Central memory CD8-positive, alpha-beta T cell (primary cell): Measurements from ENCODE around the gene DNPEP.
"Not testable (repeated sequence)": the region's sequence is repeated elsewhere in the genome, so short reads cannot be mapped to it uniquely, and the experiment has no call there.

Experiments
- ATAC-seq: fragments of 150-1000 bp; cut with Tn5 transposase; replicated peaks from 2 replicates; pipeline ENCODE4 v1.10.0; 2022; ENCODE audit warnings: mild to moderate bottlenecking, moderate FRiP score, moderate number of reproducible peaks; ENCODE audit not compliant: poor library complexity, severe bottlenecking; ENCODE audit errors: extremely low read depth
- DNase-seq, 2 donors: peaks; one replicate each; pipeline ENCODE4 v3.0.0; 2021; ENCODE audit warnings: low spot score in 2 of 2
- H3K27ac Mint-ChIP-seq: one replicate; pipeline ENCODE4 v1.8.0; 2022; ENCODE audit warnings: low read depth, mild to moderate bottlenecking, moderate library complexity, mixed read lengths
- H3K27me3 Mint-ChIP-seq: one replicate; pipeline ENCODE4 v1.8.0; 2022; ENCODE audit warnings: mixed read lengths
- H3K36me3 Mint-ChIP-seq: one replicate; pipeline ENCODE4 v1.8.0; 2022; ENCODE audit warnings: mild to moderate bottlenecking, moderate library complexity, mixed read lengths; ENCODE audit not compliant: insufficient read depth
- H3K4me1 Mint-ChIP-seq: one replicate; pipeline ENCODE4 v1.8.0; 2022; ENCODE audit warnings: mixed read lengths
- H3K4me3 Mint-ChIP-seq: one replicate; pipeline ENCODE4 v1.8.0; 2022; ENCODE audit warnings: mild to moderate bottlenecking, moderate library complexity, mixed read lengths
- H3K9me3 Mint-ChIP-seq: one replicate; pipeline ENCODE4 v1.8.0; 2022; ENCODE audit warnings: mixed read lengths

DNPEP gene

DNA sequence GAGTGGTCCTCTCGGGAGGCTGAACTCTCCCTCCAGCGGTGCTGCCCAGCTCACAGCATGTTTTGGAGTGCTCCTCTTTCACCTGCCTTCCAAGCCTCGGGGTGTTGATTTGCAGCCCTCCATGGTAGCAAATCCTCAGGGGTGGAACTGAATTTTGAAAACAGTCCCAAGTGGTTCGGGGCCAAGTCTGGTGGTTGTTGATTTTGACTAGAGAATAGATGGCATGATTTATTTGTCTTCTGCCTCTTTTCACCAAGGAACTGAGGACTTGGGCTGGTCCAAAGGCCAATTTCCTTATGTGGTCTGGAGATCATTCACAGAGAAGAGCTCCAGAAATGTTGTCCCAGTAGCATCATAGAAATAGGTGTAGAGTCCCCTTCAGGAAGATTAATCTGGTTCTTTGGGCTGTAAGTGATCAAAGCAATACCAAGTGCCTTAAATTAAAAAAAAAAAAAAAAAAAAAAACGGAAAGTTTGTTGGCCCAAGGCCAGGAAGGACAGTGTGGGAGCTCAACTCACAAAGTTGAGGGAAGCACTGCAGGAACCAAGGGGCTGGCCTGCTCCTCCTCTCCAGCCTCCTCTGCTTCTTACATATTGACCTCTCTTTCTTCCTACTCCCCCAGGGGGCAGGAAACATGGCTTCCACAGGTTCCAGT lies 28.0 kb upstream of the DNPEP start:
- DNase-seq: no peak
- H3K27me3 Mint-ChIP-seq: peaks cover 70% of the 10 kb centered on the region
- no peaks in the 10 kb centered on the region for H3K36me3 Mint-ChIP-seq
- H3K4me3 Mint-ChIP-seq: no peak overlapping the region
- ATAC-seq: no peak
- no peaks in the 10 kb centered on the region for H3K9me3 Mint-ChIP-seq
- no peaks in the 10 kb centered on the region for H3K4me1 Mint-ChIP-seq
- no peak overlapping the region for H3K27ac Mint-ChIP-seq

DNA sequence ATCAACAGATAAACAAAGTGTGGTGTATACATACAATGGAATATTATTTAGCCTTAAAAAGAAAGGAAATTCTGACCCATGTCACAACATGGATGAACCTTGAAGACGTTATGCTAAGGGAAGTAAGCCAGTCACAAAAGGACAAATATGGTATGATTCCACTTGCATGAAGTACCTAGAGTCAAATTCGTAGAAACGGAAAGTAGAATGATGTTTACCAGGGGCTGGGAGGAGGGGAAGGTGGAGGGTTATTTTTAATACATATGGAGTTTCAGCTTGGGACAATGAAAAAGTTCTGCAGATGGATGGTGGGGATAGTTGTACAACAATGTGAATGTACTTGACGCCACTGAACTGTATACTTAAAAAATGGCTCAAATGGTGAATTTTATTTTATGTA lies 27.1 kb upstream of the DNPEP start:
- no peaks in the 10 kb centered on the region for H3K36me3 Mint-ChIP-seq
- ATAC-seq (no peak), DNase-seq (no peak)
- H3K4me1 Mint-ChIP-seq: no peaks in the 10 kb centered on the region
- H3K27ac Mint-ChIP-seq: no peak overlapping the region
- H3K4me3 Mint-ChIP-seq: no peak overlapping the region
- no peaks in the 10 kb centered on the region for H3K9me3 Mint-ChIP-seq
- peaks cover 66% of the 10 kb centered on the region for H3K27me3 Mint-ChIP-seq

DNA sequence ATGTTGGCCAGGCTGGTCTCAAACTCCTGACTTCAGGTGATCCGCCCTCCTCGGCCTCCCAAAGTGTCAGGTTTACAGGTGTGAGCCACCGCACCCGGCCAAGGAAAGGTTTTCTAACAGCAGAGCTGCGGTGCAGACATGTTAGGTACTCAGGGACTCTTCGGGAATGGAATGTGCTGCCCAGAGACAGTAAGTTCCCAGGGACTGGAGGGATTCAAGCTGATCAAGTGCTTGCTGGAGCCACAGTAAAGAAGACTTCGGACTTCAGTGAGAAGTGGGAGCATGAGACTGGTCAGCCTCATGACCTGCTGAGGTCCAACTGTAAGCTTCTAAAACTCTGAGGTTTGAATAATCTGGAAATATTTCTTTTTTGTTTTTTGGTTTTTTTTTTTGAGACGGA lies 22.7 kb upstream of the DNPEP start:
- H3K27me3 Mint-ChIP-seq: peaks cover 59% of the 10 kb centered on the region
- ATAC-seq (no peak), DNase-seq (no peak)
- no peaks in the 10 kb centered on the region for H3K9me3 Mint-ChIP-seq
- no peak overlapping the region for H3K27ac Mint-ChIP-seq
- H3K4me1 Mint-ChIP-seq: no peaks in the 10 kb centered on the region
- no peaks in the 10 kb centered on the region for H3K36me3 Mint-ChIP-seq
- no peak overlapping the region for H3K4me3 Mint-ChIP-seq

DNA sequence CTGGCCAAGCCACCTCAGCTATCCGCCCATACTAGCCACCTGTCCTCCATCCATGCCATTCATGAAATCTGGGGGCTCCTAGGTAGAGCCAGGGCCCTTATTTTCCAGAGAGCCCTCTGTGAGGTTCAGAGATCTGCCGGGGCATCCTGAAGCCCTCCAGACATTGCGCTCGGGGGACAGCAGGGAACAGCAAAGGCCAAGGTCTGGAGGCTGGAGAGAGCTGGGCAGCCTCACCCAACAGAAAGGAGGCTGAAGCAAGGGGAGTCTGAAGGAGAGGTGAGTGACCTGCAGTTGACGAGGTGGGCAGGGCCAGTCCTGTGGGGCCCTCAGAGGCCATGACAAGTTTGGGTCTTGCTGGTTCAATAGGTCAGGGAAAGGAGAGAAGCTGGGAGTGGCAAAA lies 21.9 kb upstream of the DNPEP start:
- Mint-ChIP-seq H3K36me3 (no peaks in the 10 kb centered on the region), H3K9me3 (no peaks in the 10 kb centered on the region), H3K4me3 (no peak overlapping the region), H3K27me3 (peaks cover 60% of the 10 kb centered on the region), H3K4me1 (no peaks in the 10 kb centered on the region), H3K27ac (no peak overlapping the region)
- DNase-seq: no peak
- ATAC-seq: no peak

DNA sequence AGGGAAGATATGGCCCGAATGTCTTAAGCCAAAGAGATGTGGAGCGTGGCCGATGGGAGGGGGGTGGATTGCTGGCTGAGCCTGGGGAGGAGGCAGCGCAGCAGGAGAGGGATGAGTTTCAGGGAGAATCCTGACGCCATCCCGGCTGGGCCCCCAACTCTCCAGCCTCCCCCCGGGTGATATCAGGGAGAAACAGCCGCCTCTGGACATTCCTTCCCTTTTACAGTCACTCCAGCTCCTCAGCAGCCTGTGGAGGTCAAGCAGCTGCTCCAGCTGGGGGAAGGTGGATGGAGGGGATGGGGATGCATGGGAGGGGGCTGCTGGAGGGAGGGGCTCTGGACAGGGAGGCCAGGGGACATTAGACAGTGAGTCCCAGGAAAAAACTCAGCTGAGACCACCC lies 20.9 kb upstream of the DNPEP start:
- no peak overlapping the region for H3K27ac Mint-ChIP-seq
- H3K27me3 Mint-ChIP-seq: peaks cover 65% of the 10 kb centered on the region
- ATAC-seq: no peak
- no peak for DNase-seq
- no peaks in the 10 kb centered on the region for H3K4me1 Mint-ChIP-seq
- no peak overlapping the region for H3K4me3 Mint-ChIP-seq
- no peaks in the 10 kb centered on the region for H3K36me3 Mint-ChIP-seq
- H3K9me3 Mint-ChIP-seq: no peaks in the 10 kb centered on the region

DNA sequence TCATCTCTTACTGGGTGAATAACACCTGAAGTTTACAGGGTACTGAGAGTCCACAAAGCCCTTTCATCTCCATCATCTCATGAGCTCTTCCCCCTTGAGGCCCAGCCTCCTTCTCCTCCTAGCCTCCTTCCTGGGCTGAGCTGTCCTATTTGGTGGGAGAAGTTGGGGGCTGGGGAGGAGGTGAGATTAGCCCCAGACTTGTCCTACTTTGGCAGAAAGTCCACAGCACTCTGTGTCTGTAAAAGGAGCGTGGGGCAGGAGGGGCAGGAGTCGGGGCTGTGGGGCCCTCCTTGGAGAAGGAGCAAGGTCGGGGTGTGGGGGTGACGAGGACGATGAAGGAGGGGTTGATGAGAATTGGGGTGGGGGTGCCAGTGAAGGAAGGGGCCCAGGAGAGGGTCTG lies 20.5 kb upstream of the DNPEP start:
- ATAC-seq (no peak), DNase-seq (no peak)
- no peaks in the 10 kb centered on the region for H3K9me3 Mint-ChIP-seq
- H3K36me3 Mint-ChIP-seq: no peaks in the 10 kb centered on the region
- no peak overlapping the region for H3K4me3 Mint-ChIP-seq
- no peak overlapping the region for H3K27ac Mint-ChIP-seq
- peaks cover 64% of the 10 kb centered on the region for H3K27me3 Mint-ChIP-seq
- no peaks in the 10 kb centered on the region for H3K4me1 Mint-ChIP-seq

DNA sequence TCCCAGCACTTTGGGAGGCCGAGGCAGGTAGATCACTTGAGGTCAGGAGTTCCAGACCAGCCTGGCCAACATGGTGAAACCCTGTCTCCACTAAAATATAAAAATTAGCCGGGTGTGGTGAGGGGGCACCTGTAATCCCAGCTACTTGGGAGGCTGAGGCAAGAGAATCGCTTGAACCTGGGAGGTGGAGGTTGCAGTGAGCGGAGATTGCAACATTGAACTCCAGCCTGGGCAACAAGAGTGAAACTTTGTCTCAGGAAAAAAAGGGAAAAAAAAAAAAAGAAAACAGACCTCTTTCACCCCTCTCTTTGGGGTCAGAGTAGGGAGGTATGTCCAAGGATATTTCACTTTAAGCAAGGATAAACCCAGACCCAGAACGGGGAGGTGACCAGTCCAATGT lies 19.6 kb upstream of the DNPEP start:
- H3K27ac Mint-ChIP-seq, H3K36me3 Mint-ChIP-seq, H3K4me1 Mint-ChIP-seq, DNase-seq, H3K9me3 Mint-ChIP-seq, H3K4me3 Mint-ChIP-seq, ATAC-seq: not testable (repeated sequence)
- peaks cover 57% of the 10 kb centered on the region for H3K27me3 Mint-ChIP-seq

DNA sequence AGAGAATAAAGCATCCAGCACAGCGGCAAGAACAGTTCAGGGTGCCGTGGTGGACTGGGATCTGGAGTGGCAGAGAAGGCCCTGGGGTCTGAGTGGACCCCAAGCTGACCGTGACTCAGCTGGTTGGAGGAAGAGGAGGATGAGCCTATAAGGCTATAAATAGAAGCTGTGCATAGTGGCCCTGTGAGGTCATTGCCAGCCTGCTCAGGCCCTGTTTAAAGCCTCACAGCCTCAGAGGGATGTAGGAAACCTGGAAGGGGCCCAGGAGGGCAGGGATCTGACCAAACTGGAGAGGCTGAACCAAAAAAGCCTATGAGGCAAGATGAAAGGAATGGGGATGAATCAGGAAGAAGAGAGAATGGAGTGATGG lies 19.1 kb upstream of the DNPEP start:
- no peak overlapping the region for H3K27ac Mint-ChIP-seq
- H3K9me3 Mint-ChIP-seq: no peaks in the 10 kb centered on the region
- ATAC-seq: no peak
- H3K36me3 Mint-ChIP-seq: no peaks in the 10 kb centered on the region
- H3K4me3 Mint-ChIP-seq: no peak overlapping the region
- H3K4me1 Mint-ChIP-seq: no peaks in the 10 kb centered on the region
- peaks cover 52% of the 10 kb centered on the region for H3K27me3 Mint-ChIP-seq
- no peak for DNase-seq

DNA sequence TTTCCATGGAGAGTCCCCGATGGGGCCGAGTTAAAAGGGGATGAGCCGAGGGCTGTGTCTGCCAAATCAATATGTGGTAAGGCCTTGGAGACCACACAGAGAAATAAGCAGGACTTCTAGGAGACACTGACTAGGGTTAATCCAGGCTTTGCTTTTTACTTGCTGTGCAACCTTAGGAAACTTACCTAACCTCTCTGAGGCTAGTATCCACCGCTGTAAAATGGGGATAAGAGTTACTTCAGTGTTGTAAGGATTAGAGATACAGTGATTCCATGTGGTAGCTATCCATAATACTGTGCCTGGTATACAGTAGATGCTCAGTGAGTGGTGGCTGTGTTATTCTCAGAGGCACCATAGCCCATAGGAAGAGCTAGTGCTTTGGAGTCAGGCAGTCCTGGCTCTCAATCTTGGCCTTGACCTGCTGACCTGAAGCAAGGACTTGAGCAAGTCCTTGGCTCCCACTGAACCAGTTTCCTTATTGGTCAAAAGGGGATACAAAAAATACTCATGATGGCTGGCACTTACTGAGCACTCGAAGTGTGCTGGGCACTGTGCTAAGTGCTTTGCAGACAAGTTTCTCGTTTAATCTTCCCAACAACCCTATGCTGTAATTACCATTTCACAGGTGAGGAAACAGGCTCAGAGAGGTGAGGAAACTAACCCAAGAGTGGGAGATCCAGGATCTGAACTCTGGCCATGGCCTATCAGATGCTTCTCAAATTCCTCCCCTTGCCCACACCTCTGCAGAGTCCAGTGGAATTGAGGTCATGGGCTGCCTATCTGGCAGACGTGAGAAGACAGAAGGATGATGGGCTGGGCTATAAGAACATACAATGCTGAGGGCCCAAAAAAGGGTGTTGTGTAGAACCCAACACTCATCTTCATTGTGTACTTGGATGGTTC lies 18.5 kb upstream of the DNPEP start:
- no peaks in the 10 kb centered on the region for H3K4me1 Mint-ChIP-seq
- no peaks in the 10 kb centered on the region for H3K9me3 Mint-ChIP-seq
- no peaks in the 10 kb centered on the region for H3K36me3 Mint-ChIP-seq
- no peak overlapping the region for H3K27ac Mint-ChIP-seq
- DNase-seq (no peak), ATAC-seq (no peak)
- no peak overlapping the region for H3K4me3 Mint-ChIP-seq
- peaks cover 47% of the 10 kb centered on the region for H3K27me3 Mint-ChIP-seq

DNA sequence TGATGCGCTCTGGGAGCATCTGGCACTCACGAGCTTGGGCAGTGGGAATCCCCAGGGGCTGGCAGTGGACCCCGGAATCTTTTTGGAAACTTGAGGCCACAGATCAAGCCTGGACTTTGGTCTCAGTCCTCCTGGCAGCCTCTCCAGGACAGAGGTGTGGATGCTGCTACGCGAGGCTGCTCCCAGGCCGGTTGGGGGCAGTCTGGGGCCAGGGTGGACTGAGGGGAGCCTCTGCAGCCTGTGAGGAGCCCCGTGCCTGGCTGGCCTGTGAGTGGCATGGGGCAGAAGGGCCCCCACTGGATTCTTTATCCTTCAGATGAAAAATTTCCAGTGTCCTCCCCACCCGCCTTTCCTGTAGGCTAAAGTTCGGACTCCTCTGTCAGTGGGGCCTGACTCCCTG lies 17.7 kb upstream of the DNPEP start:
- peaks cover 48% of the 10 kb centered on the region for H3K27me3 Mint-ChIP-seq
- no peak for ATAC-seq
- no peaks in the 10 kb centered on the region for H3K9me3 Mint-ChIP-seq
- DNase-seq: no peak
- H3K4me3 Mint-ChIP-seq: no peak overlapping the region
- no peaks in the 10 kb centered on the region for H3K4me1 Mint-ChIP-seq
- no peak overlapping the region for H3K27ac Mint-ChIP-seq
- H3K36me3 Mint-ChIP-seq: peaks cover under 1% of the 10 kb centered on the region

DNA sequence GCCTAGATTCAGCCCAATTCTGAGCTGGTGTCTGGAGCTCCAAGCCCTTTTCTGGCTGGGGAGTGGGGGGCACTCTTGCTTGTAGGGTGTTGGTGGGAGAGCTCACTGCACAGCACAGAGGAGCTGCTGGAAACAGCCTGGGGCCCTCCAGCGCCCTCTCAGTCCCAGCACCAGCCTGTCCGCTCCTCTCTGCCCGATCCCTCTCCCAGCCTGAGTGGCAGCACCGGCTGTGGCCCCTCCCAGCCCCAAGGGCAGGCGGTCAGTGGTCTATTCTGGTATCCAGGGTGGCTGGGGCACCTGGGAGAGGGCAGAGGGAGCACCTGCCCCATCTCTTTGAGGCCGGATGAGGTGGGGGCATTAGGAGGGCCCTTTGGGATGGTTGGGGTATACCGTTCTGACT lies 17.2 kb upstream of the DNPEP start:
- ATAC-seq (no peak), DNase-seq (no peak)
- Mint-ChIP-seq H3K27ac (no peak overlapping the region), H3K4me3 (no peak overlapping the region), H3K27me3 (peaks cover 50% of the 10 kb centered on the region), H3K36me3 (peaks cover 2% of the 10 kb centered on the region), H3K4me1 (no peaks in the 10 kb centered on the region), H3K9me3 (no peaks in the 10 kb centered on the region)

DNA sequence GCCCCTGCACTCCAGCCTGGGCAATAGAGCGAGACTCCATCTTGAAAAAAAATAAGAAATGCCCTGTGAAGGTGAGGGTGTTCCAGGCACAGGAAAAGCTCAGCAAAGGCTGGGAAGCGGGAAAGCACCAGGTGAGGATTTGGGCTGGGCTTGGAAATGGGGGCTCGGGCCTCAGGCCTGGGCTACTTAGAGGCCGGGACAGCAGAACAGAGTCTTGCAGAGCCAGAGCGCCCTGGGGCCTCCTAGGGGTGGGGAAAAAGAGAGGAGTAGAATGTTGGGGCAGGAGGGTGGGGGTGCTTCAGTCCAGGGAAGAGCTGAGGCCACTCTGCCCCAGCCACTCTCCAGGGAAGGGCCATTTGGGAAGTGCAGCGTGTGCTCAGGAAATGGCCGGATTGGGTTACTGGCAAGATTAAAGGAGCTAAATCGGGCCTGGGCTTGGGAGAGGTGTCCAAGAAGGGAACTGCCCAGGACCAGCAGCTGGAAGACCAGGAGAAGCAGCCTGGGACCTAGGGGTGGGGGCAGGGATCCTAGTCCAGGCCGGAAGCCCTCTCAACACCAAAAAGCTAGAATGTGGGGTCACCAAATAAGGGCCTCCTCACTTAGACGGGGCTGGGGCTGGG lies 16.7 kb upstream of the DNPEP start:
- Mint-ChIP-seq H3K9me3 (no peaks in the 10 kb centered on the region), H3K36me3 (peaks cover 2% of the 10 kb centered on the region), H3K4me3 (no peak overlapping the region), H3K4me1 (no peaks in the 10 kb centered on the region), H3K27me3 (peaks cover 47% of the 10 kb centered on the region), H3K27ac (no peak overlapping the region)
- DNase-seq: no peak
- no peak for ATAC-seq

DNA sequence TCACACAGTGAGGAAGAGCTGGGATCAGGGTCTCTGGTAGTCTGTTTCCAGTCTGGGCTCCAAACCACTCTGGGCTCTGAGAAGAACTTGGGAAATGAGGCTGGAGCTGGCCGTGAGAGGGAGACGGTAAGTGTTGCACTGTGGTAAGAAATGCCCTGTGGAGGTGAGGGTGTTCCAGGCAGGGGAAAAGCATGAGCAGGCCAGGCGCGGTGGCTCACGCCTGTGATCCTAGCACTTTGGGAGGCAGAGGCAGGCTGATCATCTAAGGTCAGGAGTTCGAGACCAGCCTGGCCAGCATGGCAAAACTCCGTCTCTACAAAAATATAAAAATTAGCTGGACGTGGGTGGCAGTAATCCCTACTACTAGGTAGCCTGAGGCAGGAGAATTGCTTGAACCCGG lies 16.1 kb upstream of the DNPEP start:
- Mint-ChIP-seq H3K36me3 (peaks cover 2% of the 10 kb centered on the region), H3K4me1 (no peaks in the 10 kb centered on the region), H3K4me3 (no peak overlapping the region), H3K27me3 (peaks cover 43% of the 10 kb centered on the region), H3K27ac (no peak overlapping the region), H3K9me3 (no peaks in the 10 kb centered on the region)
- DNase-seq: no peak
- ATAC-seq: no peak
